Mucosa of rectum (tissue), 2 donors: ENCODE data around the gene ABHD12B.

Source experiments
- H3K27ac ChIP-seq, 2 donors: one replicate each; pipeline ENCODE4 v1.7.0; 2013; ENCODE audit warnings: inconsistent platforms in 2 of 2, low read depth in 2 of 2, low read length in 2 of 2
- H3K27me3 ChIP-seq, 2 donors: one replicate each; pipeline ENCODE4 v1.7.0; 2013; ENCODE audit warnings: low read length in 2 of 2; ENCODE audit not compliant: control insufficient read depth in 2 of 2, insufficient read depth in 2 of 2
- H3K36me3 ChIP-seq, 2 donors: one replicate each; pipeline ENCODE4 v1.7.0; 2013; ENCODE audit warnings: low read length in 2 of 2; ENCODE audit not compliant: control insufficient read depth in 2 of 2, insufficient read depth in 2 of 2
- H3K4me1 ChIP-seq, 2 donors: one replicate each; pipeline ENCODE4 v1.7.0; 2013; ENCODE audit warnings: low read length in 2 of 2, mild to moderate bottlenecking in 1 of 2; ENCODE audit not compliant: control insufficient read depth in 2 of 2, insufficient read depth in 2 of 2
- H3K4me3 ChIP-seq, 2 donors: one replicate each; pipeline ENCODE4 v1.7.0; 2013; ENCODE audit warnings: low read length in 2 of 2
- H3K9ac ChIP-seq, 2 donors: one replicate each; pipeline ENCODE4 v1.7.0; 2013; ENCODE audit warnings: low read length in 2 of 2, low read depth in 1 of 2, mild to moderate bottlenecking in 1 of 2
- H3K9me3 ChIP-seq, 2 donors: one replicate each; pipeline ENCODE4 v1.7.0; 2013; ENCODE audit warnings: low read length in 2 of 2; ENCODE audit not compliant: control insufficient read depth in 2 of 2
- donor health status: healthy.
- donor health status: Normal muscosa, but diverticular disease.

ABHD12B gene

GRCh38 chr14:50839048-50839447, 32.8 kb upstream of the ABHD12B start:
- no peak overlapping the region for H3K9ac ChIP-seq
- no peak overlapping the region for H3K27ac ChIP-seq
- H3K9me3 ChIP-seq = no peaks in the 10 kb centered on the region
- H3K36me3 ChIP-seq = no peaks in the 10 kb centered on the region
- no peak overlapping the region for H3K4me3 ChIP-seq
- peaks cover 2 to 7% of the 10 kb centered on the region in 2 donors for H3K27me3 ChIP-seq
- H3K4me1 ChIP-seq = no peaks in the 10 kb centered on the region

- H3K4me1 ChIP-seq = no peaks in the 10 kb centered on the region
- H3K4me3 ChIP-seq = no peak overlapping the region
- H3K27me3 ChIP-seq = peaks cover 2% of the 10 kb centered on the region in 2 donors
- H3K9ac ChIP-seq = no peak overlapping the region
- H3K36me3 ChIP-seq = no peaks in the 10 kb centered on the region
- no peak overlapping the region for H3K27ac ChIP-seq
- H3K9me3 ChIP-seq = no peaks in the 10 kb centered on the region
Observed at GRCh38 chr14:50839691-50840090, 32.2 kb upstream of the ABHD12B start.

GRCh38 chr14:50844391-50844790, 27.5 kb upstream of the ABHD12B start:
- Histone ChIP-seq H3K27ac (no peak overlapping the region), H3K4me1 (no peaks in the 10 kb centered on the region), H3K4me3 (no peak overlapping the region), H3K36me3 (no peaks in the 10 kb centered on the region), H3K9me3 (no peaks in the 10 kb centered on the region), H3K27me3 (no peaks in the 10 kb centered on the region), H3K9ac (no peak overlapping the region)

GRCh38 chr14:50845166-50845565, 26.7 kb upstream of the ABHD12B start:
- Histone ChIP-seq H3K9me3 (no peaks in the 10 kb centered on the region), H3K4me1 (no peaks in the 10 kb centered on the region), H3K27me3 (no peaks in the 10 kb centered on the region), H3K9ac (no peak overlapping the region), H3K27ac (no peak overlapping the region), H3K4me3 (no peak overlapping the region), H3K36me3 (no peaks in the 10 kb centered on the region)

- Histone ChIP-seq H3K27me3 (no peaks in the 10 kb centered on the region), H3K36me3 (no peaks in the 10 kb centered on the region), H3K4me1 (no peaks in the 10 kb centered on the region), H3K4me3 (no peak overlapping the region), H3K9ac (no peak overlapping the region), H3K27ac (no peak overlapping the region), H3K9me3 (no peaks in the 10 kb centered on the region)
Observed at GRCh38 chr14:50846226-50846880, 25.5 kb upstream of the ABHD12B start.

GRCh38 chr14:50853891-50854290, 18.0 kb upstream of the ABHD12B start:
- H3K4me3 ChIP-seq = no peak overlapping the region
- H3K36me3 ChIP-seq = no peaks in the 10 kb centered on the region
- no peaks in the 10 kb centered on the region for H3K9me3 ChIP-seq
- H3K27me3 ChIP-seq = no peaks in the 10 kb centered on the region
- no peak overlapping the region for H3K27ac ChIP-seq
- no peak overlapping the region for H3K9ac ChIP-seq
- H3K4me1 ChIP-seq = no peaks in the 10 kb centered on the region

- H3K4me1 ChIP-seq = peaks cover 2% of the 10 kb centered on the region in 2 donors
- no peak overlapping the region for H3K9ac ChIP-seq
- no peaks in the 10 kb centered on the region for H3K36me3 ChIP-seq
- no peak overlapping the region for H3K27ac ChIP-seq
- H3K4me3 ChIP-seq = no peak overlapping the region
- H3K27me3 ChIP-seq = no peaks in the 10 kb centered on the region
- H3K9me3 ChIP-seq = no peaks in the 10 kb centered on the region
Observed at GRCh38 chr14:50854521-50854920, 17.3 kb upstream of the ABHD12B start.

GRCh38 chr14:50855558-50855957, 16.3 kb upstream of the ABHD12B start:
- Histone ChIP-seq H3K9ac (no peak overlapping the region), H3K9me3 (no peaks in the 10 kb centered on the region), H3K4me1 (peaks cover 6 to 8% of the 10 kb centered on the region in 2 donors), H3K27ac (no peak overlapping the region), H3K36me3 (no peaks in the 10 kb centered on the region), H3K27me3 (no peaks in the 10 kb centered on the region), H3K4me3 (no peak overlapping the region)

- Histone ChIP-seq H3K27ac (no peak overlapping the region), H3K9ac (no peak overlapping the region), H3K27me3 (no peaks in the 10 kb centered on the region), H3K36me3 (no peaks in the 10 kb centered on the region), H3K9me3 (no peaks in the 10 kb centered on the region), H3K4me3 (no peak overlapping the region), H3K4me1 (peaks cover 6 to 8% of the 10 kb centered on the region in 2 donors)
Observed at GRCh38 chr14:50856660-50857059, 15.2 kb upstream of the ABHD12B start.

- Histone ChIP-seq H3K4me3 (peak overlapping the region; percentile 61 to 85), H3K9me3 (no peaks in the 10 kb centered on the region), H3K27ac (peak overlapping the region in 1 of 2 donors; percentile 9), H3K4me1 (peaks cover 6 to 8% of the 10 kb centered on the region in 2 donors), H3K9ac (peak overlapping the region in 1 of 2 donors; percentile 32), H3K27me3 (no peaks in the 10 kb centered on the region), H3K36me3 (no peaks in the 10 kb centered on the region)
Observed at GRCh38 chr14:50859296-50859624, 12.6 kb upstream of the ABHD12B start.
